Stimulated activated CD8-positive, alpha-beta memory T cell treated with anti-CD3 and anti-CD28 coated beads, Interleukin-7, amount 100 ng/mL, for 24 hours (primary cell): Measurements from ENCODE around the gene PLEKHA6.
"Not testable (repeated sequence)": the region's sequence is repeated elsewhere in the genome, so short reads cannot be mapped to it uniquely, and the experiment has no call there.

Experiments used
- DNase-seq: peaks from one replicate; pipeline ENCODE4 v3.0.0-alpha.2; 2020; ENCODE audit warnings: low read depth

PLEKHA6 gene

DNA sequence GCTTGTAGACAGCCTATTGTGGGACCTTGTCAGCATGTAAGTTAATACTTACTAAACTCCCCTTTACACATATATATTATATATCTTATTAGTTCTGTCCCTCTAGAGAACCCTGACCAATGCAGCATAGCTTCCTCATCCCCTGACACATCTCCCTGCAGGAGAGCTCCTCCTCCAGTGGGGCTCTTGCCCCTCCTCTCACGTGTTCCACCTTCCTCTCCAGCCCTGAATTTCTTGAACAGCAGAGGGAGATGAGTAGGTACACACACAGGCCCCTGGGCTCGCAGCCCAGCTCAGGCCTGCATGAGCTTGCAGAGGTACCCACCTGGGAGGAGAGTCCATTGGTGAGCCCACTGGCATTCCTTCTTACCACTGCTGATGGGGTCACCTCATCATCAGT lies 118.7 kb downstream of the PLEKHA6 start:
- no peak for DNase-seq

DNA sequence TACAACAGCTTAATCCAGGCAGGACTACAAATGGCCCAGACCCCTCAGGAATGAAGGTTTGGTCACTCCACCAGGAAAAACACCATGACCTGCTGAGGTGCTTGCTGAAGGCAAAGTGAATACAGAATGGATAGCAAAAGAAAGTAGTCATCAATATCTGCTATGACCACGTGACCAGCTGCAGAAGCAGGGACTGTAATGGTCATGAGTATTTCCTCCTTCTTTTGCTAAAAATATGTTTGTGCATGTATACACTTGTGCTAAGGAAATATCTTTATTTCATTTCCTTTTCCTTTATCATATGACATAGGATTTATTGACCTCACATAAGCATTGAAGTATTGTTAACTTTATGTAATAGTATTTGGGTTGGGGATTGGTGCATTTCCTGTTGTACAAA lies 119.5 kb downstream of the PLEKHA6 start:
- no peak for DNase-seq

DNA sequence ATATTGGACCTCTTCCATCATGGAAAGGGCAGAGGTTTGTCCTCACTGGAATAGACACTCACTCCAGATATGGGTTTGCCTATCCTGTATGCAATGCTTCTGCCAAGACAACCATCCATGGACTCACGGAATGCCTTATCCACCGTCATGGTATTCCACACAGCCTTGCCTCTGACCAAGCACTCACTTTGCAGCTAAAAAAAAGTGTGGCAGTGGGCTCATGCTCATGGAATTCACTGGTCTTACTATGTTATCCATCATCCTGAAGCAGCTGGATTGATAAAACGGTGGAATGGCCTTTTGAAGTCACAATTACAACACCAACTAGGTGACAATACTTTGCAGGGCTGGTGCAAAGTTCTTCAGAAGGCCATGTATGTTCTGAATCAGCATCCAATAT lies 120.3 kb downstream of the PLEKHA6 start:
- not testable (repeated sequence) for DNase-seq

DNA sequence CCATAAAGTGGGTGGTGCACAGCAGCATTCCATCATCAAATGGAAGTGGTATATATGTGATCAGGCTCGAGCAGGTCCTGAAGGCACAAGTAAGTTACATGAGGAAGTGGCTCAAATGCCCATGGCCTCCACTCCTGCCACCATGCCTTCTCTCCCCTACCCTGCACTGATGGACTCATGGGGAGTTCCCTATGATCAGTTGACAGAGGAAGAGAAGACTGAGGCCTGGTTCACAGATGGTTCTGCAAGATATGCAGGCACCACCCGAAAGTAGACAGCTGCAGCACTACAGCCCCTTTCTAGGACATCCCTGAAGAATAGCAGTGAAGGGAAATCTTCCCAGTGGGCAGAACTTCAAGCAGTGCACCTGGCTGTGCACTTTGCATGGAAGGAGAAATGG lies 121.2 kb downstream of the PLEKHA6 start:
- DNase-seq, result not testable (repeated sequence)

- not testable (repeated sequence) for DNase-seq
Observed at GRCh38 chr1:204237515-204237914, 122.2 kb downstream of the PLEKHA6 start.

DNA sequence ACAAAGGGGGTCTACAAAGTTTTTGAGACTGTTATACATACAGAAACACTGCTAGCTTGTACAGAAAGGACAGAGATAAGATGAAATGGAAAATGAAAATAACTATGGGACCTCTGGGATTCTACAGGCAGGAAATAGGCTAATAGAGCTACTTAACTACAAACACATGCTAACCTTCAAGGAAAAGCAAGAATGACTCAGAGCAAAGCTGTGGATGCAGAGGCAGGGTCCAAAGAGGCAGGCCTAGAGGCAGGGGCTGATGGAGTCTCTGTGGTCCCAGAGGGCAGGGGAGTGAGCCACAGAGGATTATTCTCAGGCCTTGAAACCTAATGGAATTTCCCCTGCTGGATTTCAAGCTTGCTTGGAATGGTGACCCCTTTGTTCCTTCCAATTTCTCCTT lies 127.2 kb downstream of the PLEKHA6 start:
- no peak for DNase-seq

- no peak for DNase-seq
Observed at GRCh38 chr1:204230211-204230610, 129.5 kb downstream of the PLEKHA6 start.

DNA sequence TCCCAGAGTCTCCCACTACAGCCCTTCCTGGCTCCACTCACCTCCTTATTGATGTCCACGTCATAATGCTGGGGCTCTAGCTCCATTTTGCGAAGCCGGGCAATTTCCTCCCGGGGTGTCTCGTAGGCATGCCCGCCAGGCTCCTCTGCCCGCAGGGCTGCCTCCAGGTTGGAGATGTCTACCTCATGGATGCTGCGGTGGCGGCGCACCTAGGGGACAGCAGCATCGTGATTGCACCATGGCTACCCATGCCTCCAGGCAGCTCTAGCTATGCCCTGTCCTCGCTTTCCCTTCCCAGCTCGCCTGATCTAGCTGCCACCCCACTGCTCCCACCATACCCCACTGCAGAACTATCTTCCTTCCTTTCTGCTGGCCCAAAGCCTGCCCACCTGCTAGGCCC lies 130.8 kb downstream of the PLEKHA6 start:
- no peak for DNase-seq

- DNase-seq, result no peak
Observed at GRCh38 chr1:204227996-204228785, 131.5 kb downstream of the PLEKHA6 start.

GRCh38 chr1:204227351-204227750 lies 132.4 kb downstream of the PLEKHA6 start:
- no peak for DNase-seq

- no peak for DNase-seq
Observed at GRCh38 chr1:204225841-204226735, 133.6 kb downstream of the PLEKHA6 start.

GRCh38 chr1:204224655-204225054 lies 135.1 kb downstream of the PLEKHA6 start:
- DNase-seq, result no peak

- no peak for DNase-seq
Observed at GRCh38 chr1:204223129-204223860, 136.4 kb downstream of the PLEKHA6 start.

- no peak for DNase-seq
Observed at GRCh38 chr1:204222764-204223055, 137.0 kb downstream of the PLEKHA6 start.

- no peak for DNase-seq
Observed at GRCh38 chr1:204222006-204222763, 137.5 kb downstream of the PLEKHA6 start.

GRCh38 chr1:204221271-204221670 lies 138.5 kb downstream of the PLEKHA6 start:
- no peak for DNase-seq

DNA sequence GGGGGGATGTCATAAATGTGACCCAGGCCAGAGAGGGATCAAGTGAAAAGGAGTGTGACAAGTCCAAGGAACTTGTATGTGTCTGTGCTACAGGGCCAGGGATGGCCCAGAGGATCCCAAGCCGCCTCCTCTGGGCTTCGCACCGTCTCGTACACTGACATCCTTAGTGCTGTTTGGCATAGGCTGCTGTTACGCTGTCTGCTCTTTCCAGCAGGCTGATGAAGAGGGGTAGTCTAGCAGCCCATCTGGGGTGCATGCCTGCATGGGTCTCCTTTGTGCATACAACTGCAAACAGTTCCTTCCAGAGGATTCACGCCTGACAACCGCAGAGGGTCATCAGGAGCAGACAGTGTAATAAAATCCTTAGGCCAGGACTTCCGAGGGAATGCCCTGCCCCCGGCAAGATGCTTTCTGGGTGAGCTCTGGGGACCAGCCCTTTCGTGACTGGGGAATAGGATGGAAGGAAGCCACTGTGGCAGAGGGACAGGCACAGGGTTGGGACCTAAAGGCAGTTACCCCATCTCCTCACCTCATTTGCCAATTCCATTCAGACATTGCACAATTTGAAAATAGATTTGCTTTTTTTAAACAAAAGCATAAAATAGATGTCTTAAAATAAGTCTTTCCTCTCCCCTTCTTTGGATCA lies 139.6 kb downstream of the PLEKHA6 start:
- DNase-seq, result no peak

- DNase-seq, result no peak
Observed at GRCh38 chr1:204218552-204218951, 141.2 kb downstream of the PLEKHA6 start.

DNA sequence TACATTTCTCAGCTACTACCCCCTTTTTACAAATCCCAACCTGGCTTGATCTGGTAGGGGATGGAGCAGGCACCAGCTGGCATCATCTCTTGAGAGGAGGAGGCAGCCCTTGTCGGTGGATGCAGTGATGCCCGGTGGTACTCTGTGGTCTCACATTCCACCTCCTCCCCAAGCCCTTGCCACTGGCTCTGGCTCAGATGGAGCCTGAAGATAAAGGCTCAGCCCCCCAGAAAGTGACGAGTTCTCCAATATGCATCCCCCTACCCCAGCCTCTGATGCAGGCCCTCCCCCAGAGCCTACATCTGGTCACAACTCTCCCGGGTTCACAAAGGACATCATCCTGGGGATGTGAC lies 142.1 kb downstream of the PLEKHA6 start:
- DNase-seq, result no peak

- DNase-seq, result no peak
Observed at GRCh38 chr1:204216880-204217647, 142.7 kb downstream of the PLEKHA6 start.

DNA sequence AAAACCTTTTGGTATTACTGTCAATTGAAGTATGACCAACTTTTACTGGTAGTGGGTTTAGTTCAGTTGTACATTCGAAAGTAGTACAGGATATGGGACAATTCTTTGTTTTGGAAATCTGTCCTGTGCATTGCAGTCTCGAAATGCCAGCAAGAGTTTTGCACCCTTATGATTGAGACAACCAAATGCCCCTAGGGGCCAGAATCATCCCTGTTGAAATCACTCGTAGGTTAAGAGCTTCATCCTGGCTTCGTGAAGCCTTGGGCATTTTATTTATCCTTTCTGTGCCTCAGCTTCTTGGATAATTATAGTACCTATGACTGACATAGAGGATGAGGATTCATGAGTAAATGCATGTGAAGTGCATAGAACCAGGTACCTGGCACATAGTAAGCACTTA lies 143.5 kb downstream of the PLEKHA6 start:
- no peak for DNase-seq
